Heart right ventricle (tissue), 16 donors: ENCODE data around the gene MBNL1. TPM values are rescaled to one million over a fixed set of nuclear protein-coding genes. Genes with fewer than 3 reads are reported as not detected.
A peak's percentile ranks its signal among the peaks of the same experiment; 100 is the strongest.

Source experiments
- ATAC-seq, 8 donors: fragments of 200-7000 bp; cut with Tn5 transposase; one replicate each; pipeline ENCODE4 v1.9.1; 2020; ENCODE audit warnings: mild to moderate bottlenecking in 8 of 8, moderate library complexity in 8 of 8, moderate number of reproducible peaks in 1 of 8
- DNase-seq, 2 donors: peaks; one replicate each; pipeline ENCODE4 v3.0.0-alpha.2; 2020
- H3K27ac ChIP-seq, 10 donors: fragments of 200-600 bp; sonication (generic) in 2 of 10; one replicate each; pipeline versions ENCODE4 v1.5.0 to v1.8.0; 2020 to 2022; ENCODE audit warnings: mild to moderate bottlenecking in 3 of 10
- H3K27me3 ChIP-seq, 7 donors: fragments of 200-600 bp; one replicate each; pipeline ENCODE4 v1.8.0; 2021 to 2022; ENCODE audit warnings: mild to moderate bottlenecking in 2 of 7
- H3K36me3 ChIP-seq, 9 donors: fragments of 200-600 bp; sonication (generic) in 1 of 9; one replicate each; pipeline versions ENCODE4 v1.5.0 to v1.8.0; 2020 to 2022; ENCODE audit warnings: mild to moderate bottlenecking in 2 of 9
- H3K4me1 ChIP-seq, 9 donors: fragments of 200-600 bp; sonication (generic) in 1 of 9; one replicate each; pipeline versions ENCODE4 v1.5.0 to v1.8.0; 2020 to 2022; ENCODE audit warnings: mild to moderate bottlenecking in 4 of 9
- H3K4me3 ChIP-seq, 10 donors: fragments of 200-600 bp; sonication (generic) in 2 of 10; one replicate each; pipeline versions ENCODE4 v1.5.0 to v1.8.0; 2020 to 2022; ENCODE audit warnings: mild to moderate bottlenecking in 7 of 10, moderate library complexity in 2 of 10
- H3K9me3 ChIP-seq, 11 donors: fragments of 200-600 bp in 10 of 11; sonication (generic) in 2 of 11; one replicate each; pipeline versions ENCODE4 v1.5.0 to v1.8.0; 2013 to 2022; ENCODE audit warnings: mild to moderate bottlenecking in 2 of 11, control low read depth in 1 of 11, moderate library complexity in 1 of 11
- CTCF ChIP-seq, 9 donors: fragments of 200-600 bp; sonication (generic) in 2 of 9; IDR thresholded peaks; one replicate each; pipeline versions ENCODE4 v1.5.0 to v1.8.0; 2021 to 2022; ENCODE audit warnings: antibody characterized with exemption in 9 of 9, mild to moderate bottlenecking in 5 of 9, moderate library complexity in 1 of 9
- WGBS, 2 donors: extraction: QIAGEN DNeasy Blood & Tissue Kit; methylation state at CpG; one replicate each; pipeline ENCODE4 v1.1.7; 2013; ENCODE audit warnings: inconsistent platforms in 1 of 2; 5-methylcytosine and 5-hydroxymethylcytosine counted together
- intact Hi-C, 10 donors: fragments of 100-400 bp; cut with DNase I; formaldehyde crosslinking; loops; one replicate each; pipeline versions ENCODE4 v1.11.1 to v1.14.2; 2022
- polyA plus RNA-seq, 2 donors: library from polyadenylated mRNA; stranded (reverse); fragments of 200-250 nt; gene quantifications; one replicate each; pipeline ENCODE4 v1.2.3, GENCODE V29; 2013
- total RNA-seq, 10 donors: library from RNA; stranded (reverse); fragmentation: NEBNext Ultra II Directional in 3 of 10; extraction: Animal tissue kit (Norgen Biotek cat#: 25700) in 3 of 10; gene quantifications; one replicate each; pipeline versions ENCODE4 v1.2.1 to v1.2.4, GENCODE V29; 2021 to 2023
- donor health status: Arrhythmogenic right ventricular cardiomyopathy.
- donor health status: ischemic (EF 13 %, LVEDD 7.1; RV severe dilation, severe dysfunction).
- donor health status: healthy with polysubstance abuse.
- donor health status: DM: no; HTN: yes; CAD: no.
- donor health status: DM: no; HTN: no; CAD: no.
- donor health status: ischemic (EF 25% LVEDD 6.9; RV normal size, moderate dysfunction).
- donor health status: ischemic (EF 25% LVEDD 5.7; RV mildly dilated, moderate dysfunction).
- donor health status: healthy.
- donor health status: DM: yes; HTN: yes; CAD: no.
- donor health status: Ischemic cardiomyopathy.
- donor health status: ischemic (EF 35%, LVEDD 5.7; RV mildly dilated, moderate dysfunction).
- donor health status: nonischemic (EF 11% LVEDD 7.7; RV severe dilation, severe dysfunction).
- donor health status: DM: yes; HTN: yes; CAD: no.
- donor health status: PGD.
- donor health status: ischemic (EF 29% LVEDD 5.4; RV normal size, mild dysfunction).
- donor health status: nonischemic (EF 23%, LVEDD 6.1; RV moderate dilation, normal function).

MBNL1 gene
- total and polyA plus RNA-seq, 12 donors, result 33.1 to 236 (median 189) TPM

GRCh38 chr3:152225201-152225600, 43.5 kb upstream of the MBNL1 start:
- Histone ChIP-seq H3K9me3 (no peaks in the 10 kb centered on the region), H3K4me3 (no peak overlapping the region), H3K27me3 (no peaks in the 10 kb centered on the region), H3K36me3 (no peaks in the 10 kb centered on the region), H3K27ac (no peak overlapping the region), H3K4me1 (peaks cover 0 to 29% (median 7%) of the 10 kb centered on the region in 9 donors)
- no peak for DNase-seq
- intact Hi-C loops, result loop anchor here in 2 of 10 donors (10.0 kb wide), 1 partner anchor 220 kb away; no protein-coding TSS in a partner anchor
- TF ChIP-seq CTCF (IDR thresholded peaks at IDR 0.05), result no peak
- 63 to 79% methylated on average over 2 of the region's 2 CpGs for WGBS, 2 donors
- ATAC-seq, result no peak

- intact Hi-C loops, result loop anchor here in 2 of 10 donors (10.0 kb wide), 1 partner anchor 219 kb away; no protein-coding TSS in a partner anchor
- TF ChIP-seq CTCF (IDR thresholded peaks at IDR 0.05), result no peak
- ATAC-seq, result no peak
These were observed 42.6 kb upstream of the MBNL1 start for GRCh38 chr3:152226176-152226575.

GRCh38 chr3:152227027-152227426, 41.7 kb upstream of the MBNL1 start:
- Histone ChIP-seq H3K4me3 (no peak overlapping the region), H3K9me3 (no peaks in the 10 kb centered on the region), H3K36me3 (no peaks in the 10 kb centered on the region), H3K4me1 (peaks cover 0 to 22% (median 5%) of the 10 kb centered on the region in 9 donors), H3K27me3 (no peaks in the 10 kb centered on the region), H3K27ac (no peak overlapping the region)
- whole genome bisulfite sequencing, 2 donors, result 83 to 92% methylated on average over 2 of the region's 2 CpGs
- TF ChIP-seq CTCF (IDR thresholded peaks at IDR 0.05), result no peak
- ATAC-seq (no peak), DNase-seq (no peak)
- intact Hi-C loops, result loop anchor here in 2 of 10 donors (10.0 kb wide), 1 partner anchor 218 kb away; no protein-coding TSS in a partner anchor

More at GRCh38 chr3:152226176-152226575, 42.6 kb upstream of the MBNL1 start:
- DNase-seq, result no peak
- H3K9me3 ChIP-seq, result no peaks in the 10 kb centered on the region
- H3K27me3 ChIP-seq, result no peaks in the 10 kb centered on the region
- no peak overlapping the region for H3K4me3 ChIP-seq
- no peak overlapping the region for H3K27ac ChIP-seq
- H3K4me1 ChIP-seq, result peaks cover 0 to 29% (median 7%) of the 10 kb centered on the region in 9 donors
- no peaks in the 10 kb centered on the region for H3K36me3 ChIP-seq
- WGBS, 2 donors, result 82 to 88% methylated on average over 2 of the region's 2 CpGs

GRCh38 chr3:152229692-152230091, 39.0 kb upstream of the MBNL1 start:
- intact Hi-C loops, result loop anchor here in 2 of 10 donors (10.0 kb wide), 1 partner anchor 215 kb away; no protein-coding TSS in a partner anchor

More at GRCh38 chr3:152229692-152230091, 39.0 kb upstream of the MBNL1 start:
- H3K27ac ChIP-seq, result no peak overlapping the region
- H3K4me3 ChIP-seq, result no peak overlapping the region
- peak; percentile 9 to 62 (median 28) for TF ChIP-seq CTCF (IDR thresholded peaks at IDR 0.05)
- H3K27me3 ChIP-seq, result no peaks in the 10 kb centered on the region
- WGBS, 2 donors, result 33 to 57% methylated on average over 1 of the region's 1 CpG
- H3K9me3 ChIP-seq, result no peaks in the 10 kb centered on the region
- DNase-seq, result no peak
- no peaks in the 10 kb centered on the region for H3K4me1 ChIP-seq
- peak in 7 of 8 donors; percentile 38 to 70 (median 62) for ATAC-seq
- H3K36me3 ChIP-seq, result no peaks in the 10 kb centered on the region
